Esophagus (tissue), 2 donors: ENCODE results near the gene ANGPT4. TPM values are rescaled to one million over a fixed set of nuclear protein-coding genes. Genes with fewer than 3 reads are reported as not detected.
"Not testable (repeated sequence)": the region's sequence is repeated elsewhere in the genome, so short reads cannot be mapped to it uniquely, and the experiment has no call there.

Experiments used
- H3K27ac ChIP-seq, 2 donors: one replicate each; pipeline ENCODE4 v1.5.1; 2013; ENCODE audit warnings: low read depth in 2 of 2, mild to moderate bottlenecking in 2 of 2, inconsistent platforms in 1 of 2, low read length in 1 of 2, moderate library complexity in 1 of 2
- H3K27me3 ChIP-seq, 2 donors: one replicate each; pipeline ENCODE4 v1.6.1; 2013; ENCODE audit warnings: low read length in 2 of 2, control low read depth in 1 of 2, mild to moderate bottlenecking in 1 of 2; ENCODE audit not compliant: insufficient read depth in 2 of 2, control insufficient read depth in 1 of 2
- H3K36me3 ChIP-seq, 2 donors: one replicate each; pipeline ENCODE4 v1.6.1; 2013; ENCODE audit warnings: low read length in 1 of 2; ENCODE audit not compliant: control insufficient read depth in 2 of 2, insufficient read depth in 2 of 2
- H3K4me1 ChIP-seq, 2 donors: one replicate each; pipeline ENCODE4 v1.6.1; 2013; ENCODE audit warnings: low read length in 1 of 2; ENCODE audit not compliant: control insufficient read depth in 2 of 2, insufficient read depth in 2 of 2
- H3K4me3 ChIP-seq, 2 donors: one replicate each; pipeline ENCODE4 v1.5.1; 2013; ENCODE audit warnings: low read length in 2 of 2, mild to moderate bottlenecking in 2 of 2, low read depth in 1 of 2, moderate library complexity in 1 of 2
- H3K9me3 ChIP-seq, 2 donors: one replicate each; pipeline ENCODE4 v1.6.1; 2013; ENCODE audit warnings: mild to moderate bottlenecking in 2 of 2, low read depth in 1 of 2, low read length in 1 of 2, moderate library complexity in 1 of 2; ENCODE audit not compliant: control insufficient read depth in 2 of 2, insufficient read depth in 1 of 2
- WGBS, 2 donors: extraction: QIAGEN DNeasy Blood & Tissue Kit; methylation state at CpG; one replicate each; pipeline ENCODE4 v1.1.7; 2013; 5-methylcytosine and 5-hydroxymethylcytosine counted together
- polyA plus RNA-seq, 2 donors: library from polyadenylated mRNA; stranded (reverse); fragments of 200-250 nt; gene quantifications; one replicate each; pipeline ENCODE4 v1.2.3, GENCODE V29; 2013
- donor health status: healthy with polysubstance abuse.
- donor health status: Bipolar disorder and iron deficiency.

The ANGPT4 gene
- polyA plus RNA-seq, 2 donors = 0.08 to 0.11 TPM

- H3K9me3 ChIP-seq, H3K27me3 ChIP-seq, H3K36me3 ChIP-seq, H3K4me1 ChIP-seq, H3K4me3 ChIP-seq, H3K27ac ChIP-seq: not testable (repeated sequence)
- 66 to 73% methylated on average over 5 of the region's 5 CpGs for WGBS, 2 donors
These were observed 23.8 kb downstream of the ANGPT4 start for GRCh38 chr20:892371-892770.

GRCh38 chr20:891706-892080 lies 24.4 kb downstream of the ANGPT4 start:
- H3K4me3 ChIP-seq = no peak overlapping the region
- H3K9me3 ChIP-seq = no peaks in the 10 kb centered on the region
- WGBS, 2 donors = 80 to 84% methylated on average over 4 of the region's 4 CpGs
- H3K27me3 ChIP-seq = no peaks in the 10 kb centered on the region
- H3K27ac ChIP-seq = no peak overlapping the region
- H3K4me1 ChIP-seq = peaks cover 0 to 4% of the 10 kb centered on the region in 2 donors
- H3K36me3 ChIP-seq = no peaks in the 10 kb centered on the region

DNA sequence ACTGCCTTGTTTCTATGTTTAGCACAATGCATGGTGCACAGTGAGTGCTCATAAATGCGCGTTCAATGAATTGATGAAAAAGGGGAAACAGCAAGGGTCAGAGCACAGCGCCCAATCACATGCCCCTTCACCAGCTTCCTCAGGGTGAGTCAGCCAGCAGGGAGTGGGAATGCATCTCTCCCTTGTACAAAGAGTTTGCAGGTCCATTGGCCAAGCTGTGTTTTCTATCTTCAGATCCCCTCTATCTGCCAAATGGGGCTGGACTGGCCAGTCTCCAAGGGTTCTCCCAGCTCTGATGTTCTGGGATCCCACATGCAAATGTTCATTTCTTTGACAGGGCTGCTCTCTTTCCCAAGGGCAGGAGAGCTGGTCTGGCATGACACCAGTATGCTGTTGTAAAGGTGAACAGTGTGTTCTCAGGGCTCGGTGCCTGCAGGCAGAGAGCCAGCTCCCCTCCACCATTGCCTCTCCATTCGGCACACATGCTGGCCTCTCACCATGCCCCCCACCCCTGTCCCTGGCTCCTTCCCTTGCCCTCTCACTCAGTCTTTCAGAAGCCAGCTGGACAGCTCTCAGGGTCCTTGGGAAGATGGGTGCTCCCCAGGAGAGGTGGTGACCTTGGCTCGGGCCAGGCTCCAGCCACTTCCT lies 25.0 kb downstream of the ANGPT4 start:
- H3K9me3 ChIP-seq = no peaks in the 10 kb centered on the region
- H3K36me3 ChIP-seq = no peaks in the 10 kb centered on the region
- H3K27me3 ChIP-seq = no peaks in the 10 kb centered on the region
- 52 to 66% methylated on average over 6 of the region's 6 CpGs for WGBS, 2 donors
- no peak overlapping the region for H3K27ac ChIP-seq
- H3K4me3 ChIP-seq = no peak overlapping the region
- peaks cover 0 to 4% of the 10 kb centered on the region in 2 donors for H3K4me1 ChIP-seq

GRCh38 chr20:890666-891057 lies 25.5 kb downstream of the ANGPT4 start:
- WGBS, 2 donors = 77 to 81% methylated on average over 6 of the region's 6 CpGs
- Histone ChIP-seq H3K4me3 (no peak overlapping the region), H3K27me3 (no peaks in the 10 kb centered on the region), H3K36me3 (no peaks in the 10 kb centered on the region), H3K9me3 (no peaks in the 10 kb centered on the region), H3K27ac (no peak overlapping the region), H3K4me1 (peaks cover 0 to 4% of the 10 kb centered on the region in 2 donors)

DNA sequence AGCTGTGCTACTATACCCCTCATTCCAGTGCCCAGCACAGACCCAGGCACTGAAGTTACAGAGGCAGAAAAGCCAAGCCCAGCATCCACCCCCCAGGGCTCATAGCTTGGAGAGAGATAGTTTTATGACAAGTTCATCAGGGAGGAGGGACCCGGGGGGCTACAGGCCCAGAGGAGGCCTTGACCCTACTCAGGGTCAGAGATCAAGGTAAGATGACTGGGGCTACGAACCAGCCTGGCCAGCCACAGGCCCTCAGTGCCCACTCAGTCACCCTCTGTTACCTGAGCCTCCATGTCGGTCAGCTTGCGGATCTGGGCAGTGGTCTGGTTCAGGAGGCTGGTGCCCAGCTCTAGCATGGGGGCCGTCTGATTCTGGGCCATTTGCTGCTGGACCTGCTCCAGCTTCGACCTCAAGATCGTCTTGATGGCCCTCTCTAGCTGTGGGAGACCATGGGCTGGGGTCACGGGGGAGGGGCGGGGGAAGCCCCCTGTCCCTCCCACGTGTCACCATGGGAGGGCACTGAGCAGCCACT lies 26.1 kb downstream of the ANGPT4 start:
- H3K4me1 ChIP-seq = peaks cover 0 to 4% of the 10 kb centered on the region in 2 donors
- H3K36me3 ChIP-seq = no peaks in the 10 kb centered on the region
- no peak overlapping the region for H3K4me3 ChIP-seq
- no peaks in the 10 kb centered on the region for H3K9me3 ChIP-seq
- 72 to 76% methylated on average over 10 of the region's 10 CpGs for WGBS, 2 donors
- no peak overlapping the region for H3K27ac ChIP-seq
- H3K27me3 ChIP-seq = no peaks in the 10 kb centered on the region

GRCh38 chr20:889106-889505 lies 27.0 kb downstream of the ANGPT4 start:
- no peaks in the 10 kb centered on the region for H3K4me1 ChIP-seq
- no peak overlapping the region for H3K27ac ChIP-seq
- no peaks in the 10 kb centered on the region for H3K9me3 ChIP-seq
- 79 to 85% methylated on average over 5 of the region's 5 CpGs for WGBS, 2 donors
- no peaks in the 10 kb centered on the region for H3K27me3 ChIP-seq
- H3K36me3 ChIP-seq = no peaks in the 10 kb centered on the region
- H3K4me3 ChIP-seq = no peak overlapping the region

GRCh38 chr20:888057-888456 lies 28.1 kb downstream of the ANGPT4 start:
- H3K27ac ChIP-seq = no peak overlapping the region
- no peaks in the 10 kb centered on the region for H3K4me1 ChIP-seq
- no peaks in the 10 kb centered on the region for H3K36me3 ChIP-seq
- 41 to 59% methylated on average over 2 of the region's 2 CpGs for WGBS, 2 donors
- no peaks in the 10 kb centered on the region for H3K27me3 ChIP-seq
- H3K9me3 ChIP-seq = no peaks in the 10 kb centered on the region
- no peak overlapping the region for H3K4me3 ChIP-seq

- Histone ChIP-seq H3K36me3 (no peaks in the 10 kb centered on the region), H3K27me3 (no peaks in the 10 kb centered on the region), H3K27ac (no peak overlapping the region), H3K9me3 (no peaks in the 10 kb centered on the region), H3K4me1 (no peaks in the 10 kb centered on the region), H3K4me3 (no peak overlapping the region)
- WGBS, 2 donors = 91% methylated on average over 2 of the region's 2 CpGs
These were observed 29.0 kb downstream of the ANGPT4 start for GRCh38 chr20:887137-887536.

GRCh38 chr20:884983-885952 lies 30.9 kb downstream of the ANGPT4 start:
- WGBS, 2 donors = 14 to 17% methylated on average over 41 of the region's 41 CpGs
- Histone ChIP-seq H3K27ac (no peak overlapping the region), H3K4me3 (no peak overlapping the region), H3K4me1 (no peaks in the 10 kb centered on the region), H3K9me3 (no peaks in the 10 kb centered on the region), H3K27me3 (no peaks in the 10 kb centered on the region), H3K36me3 (no peaks in the 10 kb centered on the region)
